Stomach smooth muscle (tissue), 2 donors: Measurements from ENCODE around the gene MAPK8IP3.

Experiments used
- H3K27ac ChIP-seq: one replicate; pipeline ENCODE4 v1.7.0; 2013; ENCODE audit warnings: mild to moderate bottlenecking, low read length, inconsistent platforms
- H3K27me3 ChIP-seq, 2 donors: one replicate each; pipeline ENCODE4 v1.7.0; 2013; ENCODE audit warnings: low read length in 2 of 2; ENCODE audit not compliant: insufficient read depth in 2 of 2, control insufficient read depth in 1 of 2
- H3K36me3 ChIP-seq, 2 donors: one replicate each; pipeline ENCODE4 v1.7.0; 2013; ENCODE audit warnings: low read length in 2 of 2; ENCODE audit not compliant: control insufficient read depth in 2 of 2, insufficient read depth in 2 of 2
- H3K4me1 ChIP-seq: one replicate; pipeline ENCODE4 v1.7.0; 2013; ENCODE audit warnings: low read length; ENCODE audit not compliant: control insufficient read depth, insufficient read depth
- H3K4me3 ChIP-seq, 2 donors: one replicate each; pipeline ENCODE4 v1.7.0; 2013; ENCODE audit warnings: low read length in 2 of 2
- H3K9ac ChIP-seq, 2 donors: one replicate each; pipeline ENCODE4 v1.7.0; 2013; ENCODE audit warnings: low read length in 2 of 2, mild to moderate bottlenecking in 1 of 2
- H3K9me3 ChIP-seq, 2 donors: one replicate each; pipeline ENCODE4 v1.7.0; 2013; ENCODE audit warnings: low read length in 2 of 2; ENCODE audit not compliant: control insufficient read depth in 2 of 2
- donor health status: healthy.
- donor health status: Pancreatic carcinoma.

The MAPK8IP3 gene

DNA sequence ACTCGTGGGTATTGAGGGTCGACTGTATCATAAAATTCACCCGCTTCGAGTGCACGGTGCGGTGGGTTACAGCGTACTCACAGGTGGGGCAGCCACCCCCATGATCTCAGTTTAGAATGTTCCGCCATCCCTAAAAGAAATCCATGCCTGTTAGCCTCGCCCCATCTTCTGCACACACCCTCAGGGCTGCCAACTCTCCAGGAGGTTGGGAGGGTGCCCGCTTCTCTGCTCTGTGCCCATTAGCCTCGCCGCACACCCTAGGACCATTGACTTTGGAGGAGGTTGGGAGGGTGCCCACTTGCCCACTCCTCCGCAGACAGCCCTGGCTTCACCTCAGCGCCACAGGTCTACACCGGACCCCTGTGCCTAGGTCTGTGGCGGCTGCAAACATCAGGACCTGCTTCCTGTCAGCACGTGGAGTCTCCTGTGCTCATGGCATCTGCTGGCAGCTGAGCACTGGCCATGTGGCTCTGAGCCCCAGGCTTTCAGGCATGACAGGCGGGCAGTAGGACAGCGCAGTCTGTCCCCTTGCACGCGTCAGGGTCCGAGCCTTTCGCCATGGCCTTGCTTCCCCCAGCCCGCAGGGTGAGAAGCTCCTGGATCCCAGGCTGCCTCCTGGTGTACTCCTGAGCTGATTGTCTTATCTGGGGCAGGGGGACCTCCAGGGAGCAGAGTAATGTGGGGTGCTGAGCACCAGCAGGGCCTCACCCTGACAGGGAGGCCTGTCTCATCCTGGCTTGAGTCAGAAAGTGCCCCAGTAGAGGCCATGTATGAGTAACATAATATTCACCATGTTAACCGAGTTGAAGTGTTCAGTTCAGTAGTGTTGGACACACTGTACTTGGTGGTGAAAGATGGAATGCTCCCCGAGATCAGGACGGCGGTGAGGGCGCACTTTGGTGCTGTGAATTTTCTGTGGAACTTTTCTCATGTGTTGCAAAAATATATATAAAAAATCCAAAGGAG lies 43.4 kb downstream of the MAPK8IP3 start:
- H3K9ac ChIP-seq, result no peak overlapping the region
- no peak overlapping the region for H3K4me3 ChIP-seq
- no peaks in the 10 kb centered on the region for H3K4me1 ChIP-seq
- H3K9me3 ChIP-seq, result no peaks in the 10 kb centered on the region
- peaks cover 38 to 49% of the 10 kb centered on the region in 2 donors for H3K36me3 ChIP-seq
- no peaks in the 10 kb centered on the region for H3K27me3 ChIP-seq
- no peak overlapping the region for H3K27ac ChIP-seq

DNA sequence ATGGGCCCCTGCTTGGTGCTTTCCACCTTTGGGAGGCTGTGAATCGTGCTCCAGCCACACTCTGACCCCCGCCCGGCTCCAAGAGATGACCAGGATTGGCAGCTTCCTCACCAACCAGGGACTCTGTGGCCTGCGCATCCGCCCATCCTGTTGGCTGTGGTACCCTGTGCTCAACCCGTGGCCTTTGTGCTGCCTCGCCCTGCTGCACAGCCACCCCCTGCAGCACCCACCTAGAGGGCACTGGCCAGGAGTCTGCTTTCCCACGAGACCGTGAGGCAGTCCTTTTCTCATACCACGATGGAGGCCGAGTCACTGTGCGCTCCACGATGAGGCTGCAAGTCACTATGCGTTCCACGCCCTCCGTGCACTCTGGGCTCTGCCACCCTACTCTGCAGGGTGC lies 46.0 kb downstream of the MAPK8IP3 start:
- Histone ChIP-seq H3K36me3 (peaks cover 36 to 46% of the 10 kb centered on the region in 2 donors), H3K27me3 (no peaks in the 10 kb centered on the region), H3K9me3 (no peaks in the 10 kb centered on the region), H3K27ac (no peak overlapping the region), H3K9ac (no peak overlapping the region), H3K4me3 (no peak overlapping the region), H3K4me1 (no peaks in the 10 kb centered on the region)

DNA sequence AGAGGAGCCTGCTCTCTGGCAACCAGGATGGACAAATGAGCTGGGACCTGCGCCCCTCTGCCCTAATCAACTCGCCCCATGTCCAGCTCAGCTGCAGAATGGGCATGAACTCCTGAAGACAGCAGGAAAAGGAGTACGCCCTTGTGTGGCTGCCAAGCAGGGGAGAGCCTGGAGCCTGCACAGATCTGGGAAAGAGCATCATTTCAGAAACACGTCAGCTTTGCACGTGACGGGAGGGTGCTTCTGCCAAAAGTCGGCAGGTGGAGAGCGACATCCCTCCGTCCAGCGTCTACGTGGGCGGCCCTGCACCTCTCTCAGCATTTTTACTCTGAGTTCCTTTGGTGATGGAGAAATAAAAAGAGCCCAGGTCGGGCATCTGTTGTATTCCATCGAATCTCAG lies 46.9 kb downstream of the MAPK8IP3 start:
- Histone ChIP-seq H3K27ac (no peak overlapping the region), H3K4me3 (no peak overlapping the region), H3K9ac (no peak overlapping the region), H3K27me3 (no peaks in the 10 kb centered on the region), H3K9me3 (no peaks in the 10 kb centered on the region), H3K36me3 (peaks cover 35 to 41% of the 10 kb centered on the region in 2 donors), H3K4me1 (no peaks in the 10 kb centered on the region)

DNA sequence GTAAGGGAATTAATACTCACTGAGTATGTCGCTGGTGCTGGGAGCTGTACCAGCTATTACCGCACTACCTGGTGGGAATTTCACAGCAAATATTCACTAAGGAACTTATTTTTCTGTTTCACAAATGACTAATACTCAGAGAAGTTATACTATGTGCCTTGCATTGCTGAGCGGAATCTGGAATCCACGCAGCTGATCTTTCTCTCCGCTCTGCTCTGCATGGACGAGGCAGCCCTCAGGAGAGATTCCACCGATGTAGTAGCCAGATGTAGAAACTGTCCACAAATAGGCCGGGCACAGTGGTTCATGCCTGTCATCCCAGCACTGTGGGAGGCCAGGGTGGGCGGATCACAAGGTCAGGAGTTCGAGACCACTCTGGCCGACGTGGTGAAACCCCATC lies 48.2 kb downstream of the MAPK8IP3 start:
- Histone ChIP-seq H3K36me3 (peaks cover 21 to 32% of the 10 kb centered on the region in 2 donors), H3K9ac (no peak overlapping the region), H3K9me3 (no peaks in the 10 kb centered on the region), H3K27me3 (no peaks in the 10 kb centered on the region), H3K4me1 (no peaks in the 10 kb centered on the region), H3K4me3 (no peak overlapping the region), H3K27ac (no peak overlapping the region)

DNA sequence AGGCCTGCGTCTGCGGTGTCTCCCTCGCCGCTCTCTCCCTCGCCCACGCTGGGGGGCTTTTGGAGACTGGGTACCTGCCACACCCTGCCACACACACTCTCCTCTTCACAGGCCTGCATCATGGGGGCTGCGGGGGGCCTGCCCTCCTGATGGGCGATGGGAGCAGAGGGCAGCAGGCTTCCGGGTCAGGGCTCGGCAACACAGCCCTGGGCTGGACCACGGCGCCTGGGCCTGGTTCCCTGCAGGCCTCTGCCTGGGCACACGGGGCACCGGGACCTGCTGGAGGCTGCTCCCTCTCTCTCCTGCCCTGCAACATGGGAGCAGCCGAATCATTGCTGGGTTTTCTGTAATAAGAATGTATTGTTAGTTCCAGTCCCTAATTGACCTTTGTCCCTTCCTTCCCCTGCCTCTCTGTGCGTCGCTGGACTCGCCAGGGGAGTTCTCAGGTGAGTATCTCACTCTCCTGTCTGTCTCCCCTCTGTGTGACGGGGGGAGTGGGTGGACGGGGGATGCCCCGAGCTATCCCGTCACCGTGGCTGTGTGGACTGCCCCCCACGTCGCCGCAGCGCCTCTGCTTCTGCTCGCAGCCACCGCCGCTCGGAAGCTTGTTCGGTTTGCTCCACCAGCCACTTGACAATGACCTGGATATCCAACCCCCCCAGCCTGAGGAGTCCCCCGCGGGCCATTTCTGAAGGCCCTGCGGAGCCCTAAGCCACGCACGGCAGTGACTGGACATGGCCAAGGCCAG lies 51.9 kb downstream of the MAPK8IP3 start:
- Histone ChIP-seq H3K27me3 (no peaks in the 10 kb centered on the region), H3K9ac (no peak overlapping the region), H3K36me3 (peaks cover 12 to 31% of the 10 kb centered on the region in 2 donors), H3K4me3 (no peak overlapping the region), H3K4me1 (no peaks in the 10 kb centered on the region), H3K9me3 (no peaks in the 10 kb centered on the region), H3K27ac (no peak overlapping the region)

DNA sequence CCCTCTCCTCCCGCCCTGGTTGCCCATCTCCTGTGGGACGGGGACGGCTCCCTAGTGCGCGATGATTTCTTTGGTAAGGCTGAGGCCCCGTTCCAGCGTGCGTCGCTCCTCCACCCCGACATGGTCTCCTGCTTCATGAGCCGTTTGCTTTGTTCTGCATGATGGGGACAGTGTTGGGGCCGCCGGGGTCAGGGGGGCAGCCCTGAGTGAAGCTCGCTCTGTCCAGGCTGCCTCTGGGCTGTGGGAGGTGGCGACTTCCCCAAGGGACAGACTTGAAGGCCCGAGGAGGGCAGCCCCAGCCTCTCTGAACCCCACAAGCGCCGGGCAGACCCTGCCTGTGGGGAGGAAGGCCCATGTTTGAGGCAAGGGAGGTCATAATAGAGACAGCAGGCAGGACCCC lies 52.9 kb downstream of the MAPK8IP3 start:
- Histone ChIP-seq H3K9ac (no peak overlapping the region), H3K27me3 (no peaks in the 10 kb centered on the region), H3K9me3 (no peaks in the 10 kb centered on the region), H3K27ac (no peak overlapping the region), H3K36me3 (peaks cover 10 to 30% of the 10 kb centered on the region in 2 donors), H3K4me3 (no peak overlapping the region), H3K4me1 (no peaks in the 10 kb centered on the region)

DNA sequence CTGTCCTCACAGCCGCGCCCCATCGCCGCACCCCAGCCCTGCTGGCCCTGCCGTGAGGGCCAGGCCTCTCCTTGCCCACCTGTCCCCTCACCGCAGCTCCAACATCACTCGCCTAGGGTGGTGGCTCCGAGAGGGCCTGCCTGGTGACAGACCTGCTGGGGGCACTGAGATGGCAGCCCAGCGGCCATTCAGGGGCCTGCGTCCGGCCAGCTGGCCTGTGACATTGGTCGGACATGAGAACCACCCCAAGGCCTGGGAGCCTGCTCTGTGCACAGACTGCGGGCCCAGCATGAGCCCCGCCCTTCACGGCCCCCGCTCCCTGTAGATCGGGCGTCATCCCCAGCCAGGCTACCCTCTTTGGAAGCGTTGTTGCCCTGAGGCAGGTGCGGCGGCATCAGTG lies 53.5 kb downstream of the MAPK8IP3 start:
- Histone ChIP-seq H3K4me3 (no peak overlapping the region), H3K4me1 (no peaks in the 10 kb centered on the region), H3K9me3 (no peaks in the 10 kb centered on the region), H3K27ac (no peak overlapping the region), H3K36me3 (peaks cover 10 to 30% of the 10 kb centered on the region in 2 donors), H3K9ac (no peak overlapping the region), H3K27me3 (no peaks in the 10 kb centered on the region)

DNA sequence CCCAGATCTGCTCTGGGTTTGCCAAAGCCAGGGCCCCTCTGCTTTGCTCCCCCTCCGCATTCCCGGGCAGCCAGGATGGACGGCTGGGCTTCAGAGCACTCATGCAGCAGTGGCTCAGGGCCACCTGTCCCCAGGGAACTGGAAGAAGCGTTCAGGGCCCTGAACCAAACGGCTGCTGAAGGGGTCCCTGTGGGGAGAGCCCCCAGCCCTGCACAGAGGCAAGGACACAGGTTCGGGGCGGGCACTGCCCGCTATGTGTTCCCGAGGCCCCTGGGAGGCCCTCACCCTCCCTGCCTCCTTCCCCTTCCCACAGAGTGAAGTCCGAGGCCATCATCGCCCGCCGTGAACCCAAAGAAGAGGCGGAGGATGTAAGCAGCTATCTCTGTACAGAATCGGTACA lies 54.9 kb downstream of the MAPK8IP3 start:
- H3K4me3 ChIP-seq, result no peak overlapping the region
- no peaks in the 10 kb centered on the region for H3K27me3 ChIP-seq
- no peak overlapping the region for H3K27ac ChIP-seq
- H3K9me3 ChIP-seq, result no peaks in the 10 kb centered on the region
- peaks cover 8 to 35% of the 10 kb centered on the region in 2 donors for H3K36me3 ChIP-seq
- no peaks in the 10 kb centered on the region for H3K4me1 ChIP-seq
- no peak overlapping the region for H3K9ac ChIP-seq

DNA sequence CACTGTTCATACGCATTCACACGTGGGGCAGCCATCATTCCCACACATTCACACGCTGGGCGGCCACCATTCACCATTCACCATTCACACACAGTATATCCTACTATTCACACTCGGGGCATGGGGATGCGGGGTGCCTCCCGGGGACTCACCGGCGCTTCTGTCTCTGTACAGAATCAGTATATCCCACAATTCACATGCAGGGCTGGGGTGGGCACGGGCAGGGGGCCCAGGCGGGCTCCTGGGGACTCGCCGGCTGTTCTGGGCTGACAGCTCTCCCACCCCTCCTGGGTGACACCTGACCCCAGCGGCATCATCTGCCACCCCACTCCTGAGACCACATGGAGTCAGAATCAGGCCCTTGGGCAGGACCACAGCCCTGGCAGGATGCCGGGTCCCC lies 55.8 kb downstream of the MAPK8IP3 start:
- Histone ChIP-seq H3K4me3 (no peak overlapping the region), H3K27me3 (no peaks in the 10 kb centered on the region), H3K27ac (no peak overlapping the region), H3K36me3 (peaks cover 8 to 38% of the 10 kb centered on the region in 2 donors), H3K9me3 (no peaks in the 10 kb centered on the region), H3K9ac (no peak overlapping the region), H3K4me1 (no peaks in the 10 kb centered on the region)

DNA sequence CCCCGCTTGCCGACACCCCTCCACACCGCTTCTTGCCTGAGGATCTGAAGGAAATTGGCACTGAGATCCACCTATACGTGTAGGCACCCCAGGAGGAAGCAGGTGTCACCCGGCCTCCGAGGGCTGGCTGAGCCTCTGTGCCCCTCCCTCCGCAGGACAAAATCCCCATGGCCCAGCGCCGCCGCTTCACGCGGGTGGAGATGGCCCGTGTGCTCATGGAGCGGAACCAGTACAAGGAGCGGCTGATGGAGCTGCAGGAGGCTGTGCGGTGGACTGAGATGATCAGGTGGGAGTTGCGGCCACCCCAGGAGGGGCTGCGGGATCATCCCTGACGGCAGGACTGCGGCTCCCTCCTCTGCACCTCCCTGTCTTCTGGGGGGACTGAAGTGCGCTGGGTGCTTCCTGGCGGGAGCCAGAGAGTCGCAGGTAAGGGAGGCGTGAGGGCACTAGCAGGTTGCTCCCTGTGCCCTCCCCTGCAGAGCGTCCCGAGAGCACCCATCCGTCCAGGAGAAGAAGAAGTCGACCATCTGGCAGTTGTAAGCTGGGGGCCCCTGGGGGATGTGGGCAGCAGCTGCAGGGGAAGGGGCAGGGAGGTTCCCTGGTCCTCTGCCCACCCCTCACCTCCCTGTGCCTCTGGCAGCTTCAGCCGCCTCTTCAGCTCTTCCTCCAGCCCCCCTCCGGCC lies 56.3 kb downstream of the MAPK8IP3 start:
- Histone ChIP-seq H3K9me3 (no peaks in the 10 kb centered on the region), H3K27me3 (no peaks in the 10 kb centered on the region), H3K4me1 (no peaks in the 10 kb centered on the region), H3K27ac (no peak overlapping the region), H3K9ac (no peak overlapping the region), H3K36me3 (peaks cover 9 to 37% of the 10 kb centered on the region in 2 donors), H3K4me3 (no peak overlapping the region)
